GM12891 (cell line): ENCODE data around the gene DUOX2.

Source experiments
- POLR2A ChIP-seq: IDR thresholded peaks from 2 replicates; pipeline ENCODE4 v1.6.1; 2011; ENCODE audit warnings: low read depth, low read length, control low read depth
- POLR2AphosphoS5 ChIP-seq: IDR thresholded peaks from 2 replicates; pipeline ENCODE4 v1.6.1; 2011; ENCODE audit warnings: low read depth, low read length, control low read depth
- POU2F2 ChIP-seq: IDR thresholded peaks from 2 replicates; pipeline ENCODE4 v1.6.1; 2011; ENCODE audit warnings: low read depth, mild to moderate bottlenecking, control low read depth, low read length, moderate library complexity
- SPI1 ChIP-seq: IDR thresholded peaks from 2 replicates; pipeline ENCODE4 v1.6.1; 2011; ENCODE audit warnings: low read depth, low read length, control low read depth
- TAF1 ChIP-seq: IDR thresholded peaks from 2 replicates; pipeline ENCODE4 v1.6.1; 2011; ENCODE audit warnings: low read depth, low read length, control low read depth

GRCh38 chr15:45105586-45105985 lies 8.4 kb downstream of the DUOX2 start:
- TF ChIP-seq POLR2A (no peak), POLR2AphosphoS5 (no peak), TAF1 (no peak), POU2F2 (no peak), SPI1 (no peak)
